Loucy (cell line): ENCODE measurements around the gene CC2D1A.

Experiments used
- CTCF ChIP-seq: fragments of 200-600 bp; sonication (generic); conservative IDR thresholded peaks from 2 replicates; pipeline ENCODE4 v1.5.1; 2014; ENCODE audit warnings: mild to moderate bottlenecking, antibody characterized with exemption, low read length
- EZH2phosphoT487 ChIP-seq: fragments of 200-600 bp; IDR thresholded peaks from 2 replicates; pipeline ENCODE4 v1.6.1; 2018; ENCODE audit warnings: antibody characterized with exemption, mild to moderate bottlenecking, moderate library complexity, borderline replicate concordance

- no peak for TF ChIP-seq CTCF
- no peak for TF ChIP-seq EZH2phosphoT487
Observed at GRCh38 chr19:13932149-13932637, 26.2 kb downstream of the CC2D1A start.
